ENCODE measurements around the gene ELFN2.

Gene ELFN2

DNA sequence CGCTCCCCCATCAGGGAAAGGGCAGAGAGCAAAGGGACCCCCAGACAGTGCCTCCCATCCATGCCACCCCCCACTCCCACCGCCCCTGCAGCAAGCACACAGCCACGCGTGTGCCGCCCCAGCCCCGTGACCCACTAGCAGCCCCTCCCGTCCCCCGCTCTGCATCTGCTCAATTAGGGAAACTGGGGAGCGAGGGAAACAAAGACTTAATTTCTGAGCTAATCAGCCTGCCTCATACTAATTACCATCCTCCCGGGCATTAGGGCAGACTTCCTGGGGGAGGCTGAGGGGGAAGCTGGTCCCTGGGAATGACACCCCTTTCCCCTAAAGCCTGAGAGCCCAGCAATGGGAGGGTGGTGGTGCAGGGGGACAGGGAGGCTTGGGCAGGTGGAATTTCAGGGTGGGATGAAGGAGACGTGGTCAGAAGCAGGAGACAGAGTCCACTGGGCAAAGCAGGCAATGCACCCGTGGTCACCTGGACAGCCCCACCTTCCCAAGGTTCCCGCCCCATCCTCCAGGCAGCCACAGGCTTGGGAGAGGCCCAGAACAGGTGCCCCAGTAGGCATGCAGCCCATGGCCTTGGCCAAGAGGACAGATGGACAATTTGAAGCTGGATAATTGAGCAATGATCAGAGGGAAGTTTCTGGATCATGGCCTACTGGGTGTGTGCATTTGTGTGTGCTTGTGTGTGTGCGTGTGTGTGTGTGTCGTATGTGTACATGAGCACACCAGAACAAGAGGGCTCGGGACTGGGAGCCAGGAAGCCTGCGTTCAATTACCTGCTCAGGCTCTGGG is 20.6 kb downstream of the ELFN2 start:
- Histone ChIP-seq H3K4me3 (replicated peaks; ENCODE audit: low read depth, low read length) (no peak overlapping the region), H3K36me3 (ENCODE audit: control insufficient read depth, insufficient read depth, low read length) (no peaks in the 10 kb centered on the region), H3K27me3 (replicated peaks; ENCODE audit: control insufficient read depth, insufficient read depth, low read length) (peaks cover 1% of the 10 kb centered on the region)
- no peak for DNase-seq (ENCODE audit: extremely low read depth, insufficient read length)
- TF ChIP-seq, protein P1, sequence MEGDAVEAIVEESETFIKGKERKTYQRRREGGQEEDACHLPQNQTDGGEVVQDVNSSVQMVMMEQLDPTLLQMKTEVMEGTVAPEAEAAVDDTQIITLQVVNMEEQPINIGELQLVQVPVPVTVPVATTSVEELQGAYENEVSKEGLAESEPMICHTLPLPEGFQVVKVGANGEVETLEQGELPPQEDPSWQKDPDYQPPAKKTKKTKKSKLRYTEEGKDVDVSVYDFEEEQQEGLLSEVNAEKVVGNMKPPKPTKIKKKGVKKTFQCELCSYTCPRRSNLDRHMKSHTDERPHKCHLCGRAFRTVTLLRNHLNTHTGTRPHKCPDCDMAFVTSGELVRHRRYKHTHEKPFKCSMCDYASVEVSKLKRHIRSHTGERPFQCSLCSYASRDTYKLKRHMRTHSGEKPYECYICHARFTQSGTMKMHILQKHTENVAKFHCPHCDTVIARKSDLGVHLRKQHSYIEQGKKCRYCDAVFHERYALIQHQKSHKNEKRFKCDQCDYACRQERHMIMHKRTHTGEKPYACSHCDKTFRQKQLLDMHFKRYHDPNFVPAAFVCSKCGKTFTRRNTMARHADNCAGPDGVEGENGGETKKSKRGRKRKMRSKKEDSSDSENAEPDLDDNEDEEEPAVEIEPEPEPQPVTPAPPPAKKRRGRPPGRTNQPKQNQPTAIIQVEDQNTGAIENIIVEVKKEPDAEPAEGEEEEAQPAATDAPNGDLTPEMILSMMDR (IDR thresholded peaks at IDR 0.05; ENCODE audit: insufficient read depth, low read length, poor library complexity, severe bottlenecking) = no peak

DNA sequence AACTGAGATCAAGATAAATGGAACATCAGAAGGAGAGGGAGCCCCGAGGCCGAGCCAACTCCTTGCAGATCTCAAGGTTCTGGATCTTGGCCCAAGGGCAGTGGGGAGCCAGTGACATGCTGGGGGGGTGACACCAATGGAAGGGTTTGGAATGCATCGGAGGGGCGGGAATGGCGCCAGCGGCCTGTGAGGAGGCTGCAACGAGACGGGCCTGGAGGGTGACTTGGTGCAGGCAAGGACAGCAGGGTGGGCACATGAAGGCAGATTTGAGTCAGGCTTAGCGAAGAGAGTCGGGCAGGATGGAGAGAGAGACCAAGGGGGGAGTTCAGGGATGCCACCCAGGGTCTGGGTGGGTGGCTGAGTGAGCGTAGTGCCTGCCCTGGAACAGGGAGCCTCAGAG is 23.2 kb downstream of the ELFN2 start:
- Histone ChIP-seq H3K27me3 (replicated peaks; ENCODE audit: control insufficient read depth, insufficient read depth, low read length) (peaks cover 1% of the 10 kb centered on the region), H3K4me3 (replicated peaks; ENCODE audit: low read depth, low read length) (no peak overlapping the region), H3K36me3 (ENCODE audit: control insufficient read depth, insufficient read depth, low read length) (no peaks in the 10 kb centered on the region)
- DNase-seq (ENCODE audit: extremely low read depth, insufficient read length) = no peak
- TF ChIP-seq, protein P1 (IDR thresholded peaks at IDR 0.05; ENCODE audit: insufficient read depth, low read length, poor library complexity, severe bottlenecking) = no peak

DNA sequence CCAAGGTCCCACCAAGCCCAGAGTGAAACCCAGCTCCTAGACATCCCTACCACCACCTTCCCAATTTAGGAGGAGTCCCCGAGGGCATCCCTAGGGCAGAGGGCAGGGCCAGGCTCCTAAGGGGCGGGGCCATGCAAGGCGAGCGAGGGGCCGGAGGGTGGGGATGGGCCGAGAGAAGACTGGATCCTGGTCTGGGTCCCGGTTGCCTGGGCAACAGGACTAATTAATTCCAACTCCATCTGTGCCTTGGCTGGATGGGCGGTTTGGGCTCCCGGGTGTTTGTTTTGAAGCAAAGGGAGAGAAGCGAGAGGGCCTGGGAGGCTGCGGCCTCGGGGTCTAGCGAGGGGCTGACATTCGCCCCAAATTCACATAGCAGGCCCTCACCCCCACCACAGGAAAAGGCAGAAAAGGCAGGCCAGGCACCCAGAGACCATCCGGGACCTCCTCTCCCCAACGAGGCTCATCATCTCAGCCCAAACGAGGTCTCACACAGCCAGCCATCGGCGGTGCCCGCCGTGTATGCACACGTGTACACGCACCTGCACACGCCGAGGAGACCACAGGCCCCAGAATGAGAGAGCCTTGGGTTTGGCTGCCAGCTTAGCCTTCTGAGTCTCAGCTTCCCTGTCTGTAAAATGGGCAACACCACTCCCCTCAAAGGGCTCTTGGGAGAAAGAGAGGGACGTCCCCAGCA is 23.9 kb downstream of the ELFN2 start:
- H3K36me3 ChIP-seq (ENCODE audit: control insufficient read depth, insufficient read depth, low read length) = no peaks in the 10 kb centered on the region
- TF ChIP-seq, protein P1 (IDR thresholded peaks at IDR 0.05; ENCODE audit: insufficient read depth, low read length, poor library complexity, severe bottlenecking) = no peak
- peaks cover 1% of the 10 kb centered on the region for H3K27me3 ChIP-seq (replicated peaks; ENCODE audit: control insufficient read depth, insufficient read depth, low read length)
- DNase-seq (ENCODE audit: extremely low read depth, insufficient read length) = no peak
- H3K4me3 ChIP-seq (replicated peaks; ENCODE audit: low read depth, low read length) = no peak overlapping the region

DNA sequence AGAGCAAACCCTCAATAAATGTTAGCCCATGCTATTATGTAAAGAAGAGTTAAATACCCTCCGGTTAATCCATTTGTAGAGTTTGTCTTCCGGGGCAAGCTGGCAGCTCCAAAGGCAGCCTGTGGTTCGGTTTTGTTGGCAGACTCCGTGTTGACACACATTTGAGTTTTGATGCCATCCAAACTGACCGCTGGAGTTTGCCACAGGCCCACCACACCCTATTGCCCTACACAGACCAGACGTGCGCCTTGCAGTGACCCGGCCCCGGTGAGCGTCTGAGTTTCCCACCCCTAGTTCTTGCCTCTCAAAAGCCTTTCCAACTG is 25.1 kb downstream of the ELFN2 start:
- no peaks in the 10 kb centered on the region for H3K36me3 ChIP-seq (ENCODE audit: control insufficient read depth, insufficient read depth, low read length)
- peaks cover 1% of the 10 kb centered on the region for H3K27me3 ChIP-seq (replicated peaks; ENCODE audit: control insufficient read depth, insufficient read depth, low read length)
- DNase-seq (ENCODE audit: extremely low read depth, insufficient read length) = no peak
- TF ChIP-seq, protein P1 (IDR thresholded peaks at IDR 0.05; ENCODE audit: insufficient read depth, low read length, poor library complexity, severe bottlenecking) = no peak
- H3K4me3 ChIP-seq (replicated peaks; ENCODE audit: low read depth, low read length) = no peak overlapping the region

DNA sequence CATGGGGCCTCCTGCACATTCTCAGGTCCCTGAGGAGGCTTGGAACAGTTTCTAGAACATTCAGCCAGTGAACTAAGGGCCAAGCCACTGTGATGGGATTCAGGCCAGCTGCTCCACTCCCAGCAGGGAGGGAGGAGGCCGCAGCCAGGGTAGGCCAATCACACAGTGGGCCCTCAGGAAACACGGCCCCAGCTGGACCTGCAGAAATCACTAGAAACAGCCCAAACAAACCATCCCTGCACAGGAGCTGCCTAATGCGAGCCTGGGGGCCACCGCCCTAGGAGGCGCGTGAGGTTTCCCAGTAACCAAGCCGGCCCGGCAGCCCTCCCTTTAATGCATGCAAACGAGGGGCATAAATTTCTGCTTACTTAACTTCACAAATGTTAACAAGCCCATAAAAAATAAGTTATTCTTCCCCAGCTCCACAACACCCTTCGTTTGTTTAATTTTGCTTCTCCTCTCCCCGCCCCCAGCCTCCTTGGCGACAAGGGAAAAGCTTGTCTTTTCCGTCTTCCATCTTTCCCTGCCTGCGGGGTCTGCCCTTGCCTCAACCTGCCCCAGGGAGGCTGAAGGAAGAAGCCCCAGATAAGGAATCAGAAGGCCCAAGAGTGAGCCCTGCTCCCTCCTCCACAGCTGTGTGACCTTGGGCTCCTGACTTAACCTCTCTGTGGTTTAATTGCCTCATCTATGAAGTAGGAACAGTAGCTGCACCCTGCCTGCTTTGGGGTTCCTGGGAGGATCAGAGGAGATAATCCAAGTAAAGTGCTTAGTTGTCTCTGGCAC is 25.7 kb downstream of the ELFN2 start:
- DNase-seq (ENCODE audit: extremely low read depth, insufficient read length) = no peak
- TF ChIP-seq, protein P1 (IDR thresholded peaks at IDR 0.05; ENCODE audit: insufficient read depth, low read length, poor library complexity, severe bottlenecking) = no peak
- Histone ChIP-seq H3K27me3 (replicated peaks; ENCODE audit: control insufficient read depth, insufficient read depth, low read length) (peaks cover 1% of the 10 kb centered on the region), H3K4me3 (replicated peaks; ENCODE audit: low read depth, low read length) (no peak overlapping the region), H3K36me3 (ENCODE audit: control insufficient read depth, insufficient read depth, low read length) (no peaks in the 10 kb centered on the region)

Measured in GM06990 (cell line).